CD4-positive, alpha-beta T cell treated with Interferon alpha-2 for 1 hour (primary cell): ENCODE measurements around the gene RHEX.
"Not testable (repeated sequence)": the region's sequence is repeated elsewhere in the genome, so short reads cannot be mapped to it uniquely, and the experiment has no call there.

Experiments
- DNase-seq, 2 donors: peaks; one replicate each; pipeline ENCODE4 v3.0.0-alpha.2; 2020 to 2022

Gene RHEX

DNA sequence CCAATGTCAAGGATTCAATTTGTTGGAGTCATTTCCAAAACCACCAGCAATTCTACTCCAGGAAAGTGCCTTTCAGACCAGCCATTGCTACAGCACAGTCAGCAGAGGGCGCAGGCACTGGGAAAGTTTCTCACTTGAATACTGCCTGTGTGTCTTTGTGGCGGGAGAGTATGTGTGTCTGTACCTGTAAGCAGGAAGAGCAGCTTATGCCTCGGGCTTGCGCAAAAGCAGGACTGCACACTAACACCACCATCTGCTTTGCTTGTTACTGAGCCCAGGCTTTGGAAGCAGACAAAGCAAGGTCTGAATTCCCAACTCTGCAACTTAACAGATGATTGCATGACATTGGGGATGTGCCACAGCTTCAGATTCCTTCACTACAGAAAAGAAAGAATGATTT, 22.3 kb upstream of the RHEX start:
- DNase-seq, result peak; percentile 65 to 67

DNA sequence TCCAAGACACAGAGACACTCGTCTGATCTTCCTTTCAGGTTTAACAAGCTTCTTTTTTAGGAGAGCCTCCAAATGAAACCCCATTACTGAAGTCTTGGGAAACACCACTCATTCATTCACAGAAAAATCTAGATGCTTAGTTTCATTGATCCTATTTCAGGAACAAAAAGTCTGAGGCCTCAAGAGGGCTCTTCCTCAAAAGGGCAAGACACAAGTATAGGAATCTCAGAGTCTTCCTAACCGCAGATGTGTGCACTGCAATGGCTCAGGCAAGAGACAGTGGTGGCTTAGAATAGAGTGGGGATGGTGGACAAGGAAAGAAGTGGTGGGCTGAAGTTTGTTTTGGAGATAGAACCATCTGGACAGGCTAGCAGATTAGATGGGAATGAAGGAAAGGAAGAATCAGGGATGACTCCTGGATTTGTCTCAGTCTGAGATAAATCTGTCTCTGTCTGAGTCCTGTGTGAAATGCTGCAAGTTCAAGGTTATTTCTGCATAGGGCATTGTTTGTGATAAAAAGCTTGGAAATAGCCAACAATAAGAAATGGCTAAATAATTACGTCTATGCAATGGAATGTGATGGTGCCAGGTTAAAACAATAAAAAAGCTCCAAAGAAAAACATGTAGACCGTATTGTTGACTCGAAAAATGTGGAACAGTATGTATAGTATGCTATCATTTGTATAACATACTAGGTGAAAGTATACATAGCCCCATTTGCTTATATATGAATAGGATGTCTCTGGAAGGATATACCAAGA, 20.4 kb upstream of the RHEX start:
- no peak for DNase-seq

DNA sequence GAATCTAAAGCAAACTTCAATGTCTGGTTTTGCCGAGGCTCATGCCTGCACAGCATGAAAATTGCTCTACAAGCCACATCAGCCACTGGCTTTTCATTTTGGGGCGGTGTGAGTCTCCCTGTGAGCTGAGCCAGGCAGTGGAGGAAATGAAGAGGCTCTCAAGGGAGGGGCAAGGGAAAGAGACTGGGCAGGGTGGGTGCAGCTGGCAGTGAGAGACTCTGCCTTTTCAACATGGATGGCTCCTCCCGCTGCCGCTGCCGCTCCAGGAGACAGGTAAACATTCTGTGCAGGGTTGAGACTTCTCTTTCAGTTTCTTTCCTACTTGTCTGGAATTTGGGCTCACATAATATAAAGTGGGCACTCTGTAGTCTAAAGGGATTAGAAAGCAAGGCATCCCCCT, 17.9 kb upstream of the RHEX start:
- no peak for DNase-seq

DNA sequence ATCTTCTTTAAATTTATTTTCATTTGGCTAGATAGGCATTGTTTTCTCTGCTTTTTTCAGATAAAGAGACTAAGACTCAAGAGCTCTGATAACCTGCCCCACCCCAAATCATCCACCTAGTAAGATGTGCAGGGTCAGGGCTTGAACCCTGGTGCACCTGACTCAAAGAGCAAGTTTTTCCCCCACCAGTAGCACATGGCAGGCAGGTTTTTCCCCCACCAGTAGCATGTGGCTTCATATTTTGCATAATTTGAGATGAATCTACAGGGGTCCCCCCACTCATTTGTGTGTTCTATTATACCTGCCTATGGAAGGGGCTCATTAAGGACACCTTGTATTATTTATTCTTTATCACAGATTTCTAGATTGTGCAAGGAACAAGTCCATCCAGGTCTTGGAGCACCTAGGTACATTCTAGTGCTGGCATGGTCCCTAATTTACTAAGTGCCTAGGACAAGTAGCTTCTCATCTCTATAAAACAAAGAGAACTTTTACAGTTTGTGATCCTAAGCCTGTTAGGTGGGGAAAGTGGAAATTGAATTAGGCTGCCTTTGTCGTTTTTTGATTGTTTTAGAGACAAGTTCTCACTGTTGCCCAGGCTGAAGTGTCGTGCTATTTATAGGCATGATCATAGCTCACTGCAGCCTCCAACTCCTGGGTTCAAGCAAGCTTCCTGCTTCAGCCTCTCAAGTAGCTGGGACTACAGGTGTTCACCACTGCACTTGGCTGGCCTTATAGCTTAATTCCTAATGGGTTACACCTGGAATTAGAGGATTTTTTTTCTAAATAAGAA, 16.1 kb upstream of the RHEX start:
- DNase-seq, result no peak

DNA sequence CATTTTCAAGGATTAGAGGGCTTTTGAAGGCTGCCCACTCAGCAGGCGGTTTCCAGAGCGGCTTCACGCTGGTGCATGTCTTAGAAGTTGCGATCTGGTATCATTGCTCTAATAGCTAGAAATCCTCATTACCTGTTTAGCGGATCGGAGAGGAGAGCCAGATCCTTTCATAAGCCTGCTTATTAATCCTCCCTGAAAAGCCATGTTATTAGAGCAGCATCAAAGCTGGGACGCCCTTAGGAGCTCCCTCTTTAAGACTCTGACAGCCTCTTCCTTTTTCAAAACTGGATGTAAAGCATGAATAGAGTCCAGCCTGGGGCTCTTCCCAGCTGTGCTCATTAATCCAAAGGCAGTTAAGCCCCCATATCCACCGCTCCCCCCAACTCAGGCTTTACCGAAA, 15.4 kb upstream of the RHEX start:
- no peak for DNase-seq

DNA sequence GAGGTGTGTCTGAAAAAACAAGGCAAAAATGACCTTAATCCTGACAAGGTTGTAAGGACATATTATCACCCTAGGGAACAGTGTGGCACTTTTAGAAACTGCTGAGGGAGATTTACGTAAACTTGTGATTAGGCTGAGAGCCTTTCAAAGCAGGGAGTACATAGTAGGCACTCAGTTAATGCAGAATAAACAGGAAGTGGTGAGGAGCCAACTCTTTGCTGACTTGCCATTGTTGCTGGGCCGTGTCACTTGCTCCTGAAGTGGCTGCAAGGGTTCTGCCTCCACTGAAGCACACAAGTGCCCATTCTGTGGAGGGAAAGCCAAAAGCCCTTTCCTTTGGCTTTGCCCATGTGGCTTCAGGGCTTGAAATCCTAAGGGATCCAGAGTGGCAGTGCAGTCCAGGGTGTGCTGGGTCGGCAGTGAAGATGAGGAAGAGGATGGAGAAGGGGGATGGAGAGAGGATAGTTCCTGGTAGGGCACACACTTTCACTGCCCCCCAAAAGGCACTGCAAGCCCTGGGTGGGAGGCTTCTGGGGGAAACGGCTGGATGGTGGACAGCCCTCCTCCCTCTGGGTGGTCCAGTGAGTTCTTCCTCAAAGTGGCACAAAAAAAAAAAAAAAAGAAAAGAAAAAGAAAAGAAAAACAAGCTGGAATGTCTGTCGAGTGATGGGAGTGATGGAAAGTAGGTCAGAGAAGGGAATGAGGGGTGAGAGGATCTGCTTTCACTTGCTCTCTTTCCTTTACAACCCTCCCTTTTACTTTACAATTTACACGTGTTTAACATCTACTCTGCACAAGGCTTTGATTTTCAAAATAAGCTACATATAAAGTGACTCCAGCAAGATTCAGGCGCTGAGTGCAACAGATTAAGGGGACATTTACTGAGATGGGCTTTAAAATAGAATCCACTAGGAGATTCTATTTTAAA, 13.7 kb upstream of the RHEX start:
- no peak for DNase-seq

DNA sequence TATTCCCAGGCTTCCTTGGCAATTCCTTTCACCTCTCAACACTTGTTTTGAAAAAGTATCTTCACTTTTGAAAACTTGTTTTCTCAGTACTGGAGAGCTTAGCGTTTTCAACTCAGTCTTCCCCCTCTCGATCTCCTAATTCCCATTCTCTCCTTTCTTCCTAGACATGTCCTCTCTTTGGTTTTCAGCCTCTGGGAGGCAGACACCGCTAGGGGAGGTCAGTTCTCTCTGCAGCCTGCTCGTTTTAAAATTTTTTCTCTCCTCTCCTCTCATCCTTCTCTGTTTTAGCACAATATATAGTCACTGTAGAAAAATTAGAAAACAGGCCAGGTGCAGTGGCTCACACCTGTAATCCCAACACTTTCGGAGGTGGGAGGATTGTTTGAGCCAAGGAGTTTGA, 12.6 kb upstream of the RHEX start:
- no peak for DNase-seq

DNA sequence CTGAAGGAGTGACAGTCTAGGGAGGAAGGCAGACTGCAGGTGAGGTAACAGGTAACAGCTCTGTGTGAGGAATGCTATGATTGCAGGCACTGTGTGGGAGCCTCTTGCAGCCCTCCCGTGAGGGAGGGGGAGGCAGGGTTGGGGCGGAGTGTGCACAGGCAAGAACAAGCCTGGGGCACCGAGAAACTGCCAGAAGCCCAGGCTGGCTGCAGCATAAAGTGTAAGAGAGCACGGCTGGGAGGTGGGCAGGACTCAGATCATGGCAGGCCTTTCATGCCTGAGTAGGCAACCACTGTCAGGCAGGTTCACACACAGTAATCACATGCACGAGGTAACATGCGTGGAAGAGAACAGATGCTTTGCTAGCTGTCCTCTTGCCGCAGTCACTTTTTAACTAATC, 11.3 kb upstream of the RHEX start:
- no peak for DNase-seq

DNA sequence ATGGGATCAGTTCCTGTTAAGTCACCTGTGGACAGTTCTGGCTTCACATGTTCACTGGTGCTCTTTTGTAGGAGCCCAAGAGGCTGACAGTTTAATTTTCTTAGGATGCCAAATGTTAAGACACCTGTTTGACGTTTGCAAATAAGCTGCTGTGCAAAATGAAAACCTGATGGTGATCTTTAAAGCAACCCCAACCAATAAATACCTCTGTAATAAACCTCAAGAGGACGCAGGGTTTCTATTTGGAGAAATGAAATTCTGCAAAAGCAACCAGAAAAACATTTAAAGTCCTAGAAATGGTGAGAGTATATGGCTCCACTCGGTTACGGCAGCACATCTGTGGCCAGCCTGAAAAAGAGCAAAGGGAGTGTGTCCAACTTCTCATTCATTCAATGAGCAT, 5.7 kb upstream of the RHEX start:
- DNase-seq, result no peak

DNA sequence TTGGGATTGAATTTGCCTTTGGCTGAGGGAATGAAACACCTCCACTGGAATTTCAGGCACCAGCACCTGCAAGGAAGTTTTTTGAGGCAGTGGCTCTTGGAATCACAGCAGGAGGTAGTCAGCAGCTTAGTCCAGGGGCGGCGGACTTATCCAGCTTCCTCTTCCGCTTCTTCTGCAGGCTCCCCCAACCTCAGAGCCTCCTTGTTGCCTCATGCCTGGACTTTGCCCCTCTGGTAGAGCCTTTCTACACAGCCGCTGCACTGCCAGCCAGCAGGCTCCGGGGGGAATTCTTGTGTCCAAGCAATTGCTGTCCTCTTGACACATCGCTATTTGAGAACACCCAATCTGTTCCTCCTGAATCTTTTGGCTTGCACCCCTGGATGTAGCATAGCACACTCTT, 4.4 kb upstream of the RHEX start:
- DNase-seq, result no peak

DNA sequence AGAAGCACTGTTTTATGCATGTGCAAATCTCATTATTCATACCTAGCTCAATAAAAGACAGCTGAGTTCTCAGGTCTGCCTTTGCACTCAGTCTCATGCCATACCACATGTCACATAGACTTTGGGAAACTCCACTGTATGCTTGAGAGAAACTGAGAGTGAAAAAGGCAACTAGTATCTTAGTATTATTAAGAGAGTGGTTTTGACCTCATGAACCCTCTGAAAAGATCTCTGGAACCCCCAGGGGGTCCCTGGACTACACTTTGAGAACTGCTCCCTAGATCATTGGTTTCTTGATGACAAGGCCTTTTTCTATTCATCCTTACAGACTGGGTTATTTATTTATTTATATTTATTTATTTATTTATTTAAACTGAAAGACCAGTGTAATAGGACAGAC, 3.7 kb upstream of the RHEX start:
- DNase-seq, result no peak

DNA sequence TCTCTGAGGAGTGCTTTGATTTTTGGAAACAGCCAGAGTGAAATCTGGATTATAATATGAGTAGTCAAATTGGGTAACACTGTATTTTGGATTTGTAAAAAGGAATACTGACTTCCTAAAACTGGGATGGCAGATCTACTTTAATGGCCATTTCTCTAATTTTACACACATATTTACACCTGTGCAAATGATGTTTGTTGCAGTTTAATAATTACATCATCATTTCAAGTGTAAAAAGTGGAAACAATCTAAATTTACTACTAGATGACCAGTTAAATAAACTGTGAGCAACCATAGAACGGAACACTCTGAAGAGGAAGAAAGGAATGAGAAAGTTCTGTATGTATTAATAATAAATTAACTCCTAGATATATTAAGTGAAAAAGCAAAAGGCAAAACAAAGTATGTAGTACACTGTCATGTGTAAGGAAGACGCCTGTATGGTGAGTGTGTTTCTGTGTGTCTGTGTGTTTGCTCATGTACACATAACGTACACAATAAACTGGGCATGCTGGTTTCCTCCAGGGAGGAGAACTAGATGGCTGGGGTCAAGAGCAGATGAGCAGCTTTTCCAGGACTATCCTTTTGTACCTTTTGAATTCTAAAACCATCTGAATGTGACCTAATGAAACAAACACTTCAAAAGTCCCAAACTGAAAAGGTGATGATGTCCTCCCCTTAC, 2.9 kb upstream of the RHEX start:
- no peak for DNase-seq

DNA sequence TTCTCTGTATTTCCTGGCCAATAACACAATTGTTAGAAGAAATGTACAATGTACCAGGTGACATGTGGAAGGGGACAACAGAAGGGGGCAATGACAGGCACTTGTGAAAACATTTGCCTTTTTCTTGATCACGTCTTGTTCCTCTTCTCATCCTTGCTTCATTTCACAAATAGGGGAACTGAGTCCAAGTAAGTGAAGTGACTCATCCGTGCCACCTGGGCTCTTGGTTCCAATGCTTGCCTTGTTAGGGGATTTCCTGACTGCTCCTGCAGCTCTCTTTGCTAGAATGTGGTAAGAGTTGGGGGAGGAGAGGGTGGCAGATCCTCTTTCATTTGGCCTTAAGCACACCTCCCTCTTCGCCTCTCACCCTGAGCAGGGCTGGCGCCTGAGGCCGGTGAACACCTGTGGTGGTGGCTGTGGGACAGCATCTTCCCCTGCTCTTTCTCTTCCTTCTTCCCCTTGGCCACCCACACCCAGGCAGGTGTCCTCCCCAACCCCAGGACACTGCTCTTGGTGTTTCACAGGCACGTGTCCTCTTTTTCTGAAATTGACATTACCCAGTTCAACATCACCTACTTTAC, 2.2 kb upstream of the RHEX start:
- DNase-seq, result peak; percentile 46 to 82

DNA sequence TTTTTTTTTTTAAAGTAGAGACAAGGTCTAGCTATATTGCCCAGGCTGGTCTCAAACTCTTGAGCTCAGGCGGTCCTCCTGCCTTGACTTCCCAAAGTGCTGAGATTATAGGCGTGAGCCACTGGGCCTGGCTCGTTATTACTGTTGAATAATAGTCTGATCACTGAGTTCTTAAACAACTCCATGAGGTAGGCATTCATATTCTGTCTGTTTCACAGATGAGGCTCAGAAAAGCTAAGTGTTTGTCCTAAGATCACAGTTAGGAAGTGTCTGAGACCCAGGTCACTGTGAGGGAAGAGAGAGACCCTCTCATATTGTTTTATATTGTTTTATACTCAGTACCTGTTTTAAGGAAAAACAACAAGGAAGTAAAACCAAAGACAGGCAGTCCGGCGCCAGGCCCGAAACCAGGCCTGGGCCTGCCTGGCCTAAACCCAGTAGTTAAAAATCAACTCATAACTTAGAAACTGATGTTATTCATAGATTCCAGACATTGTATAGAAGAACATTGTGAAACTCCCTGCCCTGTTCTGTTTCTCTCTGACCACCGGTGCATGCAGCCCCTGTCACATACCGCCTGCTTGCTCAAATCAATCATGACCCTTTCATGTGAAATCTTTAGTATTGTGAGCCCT, 625 bp upstream of the RHEX start:
- not testable (repeated sequence) for DNase-seq

DNA sequence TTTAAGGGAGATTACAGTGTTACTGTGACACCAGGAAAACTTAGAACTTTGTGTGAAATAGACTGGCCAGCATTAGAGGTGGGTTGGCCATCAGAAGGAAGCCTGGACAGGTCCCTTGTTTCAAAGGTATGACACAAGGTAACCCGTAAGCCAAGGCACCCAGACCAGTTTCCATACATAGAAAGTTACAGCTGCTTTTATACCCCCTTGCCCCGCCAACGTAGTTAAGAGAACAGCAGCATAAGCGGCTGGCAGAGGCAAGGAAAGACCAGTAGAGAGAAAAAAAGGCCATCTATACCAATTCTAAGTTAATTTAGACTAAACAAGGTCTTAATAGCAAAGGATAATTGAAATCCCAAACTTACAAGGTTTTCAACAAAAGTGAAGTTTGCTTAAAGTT, 643 bp downstream of the RHEX start:
- DNase-seq, result not testable (repeated sequence)

DNA sequence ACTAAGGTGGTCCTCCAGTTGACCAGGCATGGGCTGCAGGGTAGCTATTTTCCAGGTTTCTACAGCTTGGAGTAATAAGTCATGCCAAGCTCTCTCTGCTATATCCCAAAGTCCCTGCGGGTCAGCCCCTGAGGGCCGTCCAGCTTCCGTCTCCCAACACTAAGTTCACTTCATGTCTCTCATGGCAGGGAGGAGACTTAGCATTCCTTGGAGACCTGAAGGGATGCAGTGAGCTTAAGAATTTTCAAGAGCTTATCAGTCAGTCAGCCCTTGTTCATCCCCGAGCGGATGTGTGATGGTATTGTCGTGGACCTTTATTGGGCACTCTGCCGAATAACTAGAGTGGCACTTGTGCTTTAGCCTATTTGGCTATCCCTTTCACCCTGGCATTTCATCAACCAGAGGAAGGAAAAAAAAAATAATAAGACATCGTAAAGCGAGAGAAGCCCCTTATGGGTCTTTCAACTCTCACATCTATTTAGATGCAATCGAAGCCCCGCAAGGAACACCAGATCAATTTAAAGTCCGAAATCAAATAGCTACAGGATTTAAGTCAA, 2.2 kb downstream of the RHEX start:
- DNase-seq, result not testable (repeated sequence)

DNA sequence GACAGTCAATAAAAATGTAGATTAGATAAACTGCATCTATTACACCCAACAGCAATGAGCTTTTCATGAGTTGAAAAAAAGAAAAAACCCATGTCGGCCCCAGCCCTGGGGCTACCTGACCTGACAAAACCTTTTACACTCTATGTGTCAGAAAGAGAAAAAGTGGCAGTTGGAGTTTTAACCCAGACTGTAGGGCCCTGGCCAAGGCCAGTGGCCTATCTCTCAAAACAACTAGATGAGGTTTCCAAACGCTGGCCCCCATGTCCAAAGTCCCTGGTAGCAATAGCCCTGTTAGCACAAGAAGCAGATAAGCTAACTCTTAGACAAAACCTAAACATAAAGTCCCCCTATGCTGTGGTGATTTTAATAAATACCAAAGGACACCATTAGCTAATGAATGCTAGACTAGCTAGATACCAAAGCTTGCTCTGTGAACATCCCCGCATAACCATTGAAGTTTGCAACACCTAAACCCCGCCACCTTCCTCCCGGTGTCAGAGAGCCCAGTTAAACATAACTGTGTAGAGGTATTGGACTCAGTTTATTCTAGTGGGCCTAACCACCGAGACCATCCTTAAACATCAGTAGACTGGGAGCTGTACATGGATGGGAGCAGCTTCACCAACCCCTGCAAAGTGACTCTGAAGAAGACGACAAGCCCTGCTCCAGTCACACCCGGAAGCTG, 2.8 kb downstream of the RHEX start:
- not testable (repeated sequence) for DNase-seq

DNA sequence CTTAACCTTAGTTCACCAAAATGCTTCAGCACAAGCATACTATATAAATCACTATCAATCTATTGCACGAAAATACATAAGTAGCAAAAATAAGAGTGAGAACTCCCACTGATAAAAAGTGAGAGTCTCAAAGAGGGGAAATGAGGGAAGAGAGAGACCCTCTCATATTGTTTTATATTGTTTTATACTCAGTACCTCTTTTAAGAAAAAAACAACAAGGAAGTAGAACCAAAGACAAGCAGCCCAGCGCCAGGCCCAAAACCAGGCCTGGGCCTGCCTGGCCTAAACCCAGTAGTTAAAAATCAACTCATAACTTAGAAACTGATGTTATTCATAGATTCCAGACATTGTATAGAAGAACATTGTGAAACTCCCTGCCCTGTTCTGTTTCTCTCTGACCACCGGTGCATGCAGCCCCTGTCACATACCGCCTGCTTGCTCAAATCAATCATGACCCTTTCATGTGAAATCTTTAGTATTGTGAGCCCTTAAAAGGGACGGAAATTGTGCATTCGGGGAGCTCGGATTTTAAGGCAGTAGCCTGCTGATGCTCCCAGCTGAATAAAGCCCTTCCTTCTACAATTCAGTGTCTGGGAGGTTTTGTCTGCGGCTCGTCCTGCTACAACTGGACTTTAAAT, 5.4 kb downstream of the RHEX start:
- DNase-seq, result not testable (repeated sequence)

DNA sequence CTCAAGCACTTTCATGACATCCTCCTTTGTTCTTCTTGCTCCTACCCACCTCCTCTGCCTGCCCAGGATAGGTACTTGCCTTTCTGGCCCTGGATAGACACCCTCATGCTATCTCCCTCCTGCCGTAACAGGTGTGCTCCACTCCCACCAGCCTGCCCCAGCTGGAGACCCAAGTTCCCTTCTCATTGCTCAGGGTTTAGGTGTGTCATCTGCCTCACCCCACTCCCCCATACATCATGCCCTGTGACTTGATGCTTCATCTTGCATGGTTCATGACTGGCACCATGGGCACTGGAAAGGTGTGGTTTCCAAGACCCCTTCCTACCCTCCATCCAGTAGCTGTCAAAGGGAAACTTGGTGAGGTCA, 5.9 kb downstream of the RHEX start:
- DNase-seq, result no peak

DNA sequence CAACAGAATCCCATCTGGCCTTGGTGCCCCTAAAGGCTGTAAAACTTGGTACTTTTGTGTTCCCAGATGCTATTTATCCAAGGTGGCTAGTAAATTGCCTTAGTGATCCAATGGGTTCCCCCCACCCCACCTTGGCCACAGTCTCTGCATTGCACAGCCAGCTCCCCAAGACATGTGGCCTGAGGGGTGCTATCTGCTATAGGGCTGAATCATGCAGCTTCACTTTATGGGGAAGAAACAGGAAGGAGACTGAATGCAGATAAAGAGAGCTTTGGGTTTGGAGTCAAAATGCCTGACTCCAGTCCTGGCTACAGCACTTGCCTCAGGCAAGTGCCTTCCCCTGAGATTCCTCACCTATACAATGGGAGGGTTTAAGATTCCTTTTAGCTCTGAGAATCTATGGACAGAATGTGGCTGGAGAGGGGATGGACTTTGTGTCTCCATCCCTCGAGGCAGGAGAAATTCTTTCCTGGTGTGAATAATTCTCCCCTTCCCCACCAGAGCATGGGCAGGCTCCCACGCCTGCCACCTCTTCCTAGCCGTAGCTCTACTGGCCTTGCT, 6.5 kb downstream of the RHEX start:
- no peak for DNase-seq
